ENCODE data around the gene QRICH1.

QRICH1 gene

DNA sequence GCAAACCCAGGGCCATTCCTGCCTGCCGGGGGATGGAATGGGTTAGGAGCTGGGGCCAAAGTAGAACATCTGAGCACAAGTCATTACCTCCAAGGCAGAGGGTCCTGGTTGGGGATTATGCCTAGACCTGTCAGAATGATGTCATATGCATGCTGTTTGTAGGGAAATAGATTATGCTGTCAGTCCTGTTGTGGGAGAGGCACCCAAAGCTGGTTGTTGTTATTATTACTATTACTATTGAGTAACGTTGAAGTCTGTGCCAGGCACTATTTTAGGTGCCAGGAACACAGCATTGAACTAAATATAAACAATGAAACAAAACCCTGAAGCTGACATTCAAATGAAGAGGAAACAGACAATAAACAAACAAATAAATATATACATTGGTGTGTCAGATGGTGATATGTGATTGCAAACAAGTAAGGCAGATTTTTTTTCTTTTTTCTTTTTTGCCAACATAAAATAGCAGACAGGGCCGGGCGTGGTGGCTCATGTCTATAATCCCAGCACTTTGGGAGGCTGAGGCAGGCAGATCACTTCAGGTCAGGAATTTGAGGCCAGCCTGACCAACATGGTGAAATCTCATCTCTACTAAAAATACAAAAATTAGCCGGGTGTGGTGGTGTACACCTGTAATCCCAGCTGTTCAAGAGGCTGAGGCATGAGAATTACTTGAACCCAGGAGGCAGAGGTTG lies 101.9 kb downstream of the QRICH1 start:
- TF ChIP-seq, protein P1, sequence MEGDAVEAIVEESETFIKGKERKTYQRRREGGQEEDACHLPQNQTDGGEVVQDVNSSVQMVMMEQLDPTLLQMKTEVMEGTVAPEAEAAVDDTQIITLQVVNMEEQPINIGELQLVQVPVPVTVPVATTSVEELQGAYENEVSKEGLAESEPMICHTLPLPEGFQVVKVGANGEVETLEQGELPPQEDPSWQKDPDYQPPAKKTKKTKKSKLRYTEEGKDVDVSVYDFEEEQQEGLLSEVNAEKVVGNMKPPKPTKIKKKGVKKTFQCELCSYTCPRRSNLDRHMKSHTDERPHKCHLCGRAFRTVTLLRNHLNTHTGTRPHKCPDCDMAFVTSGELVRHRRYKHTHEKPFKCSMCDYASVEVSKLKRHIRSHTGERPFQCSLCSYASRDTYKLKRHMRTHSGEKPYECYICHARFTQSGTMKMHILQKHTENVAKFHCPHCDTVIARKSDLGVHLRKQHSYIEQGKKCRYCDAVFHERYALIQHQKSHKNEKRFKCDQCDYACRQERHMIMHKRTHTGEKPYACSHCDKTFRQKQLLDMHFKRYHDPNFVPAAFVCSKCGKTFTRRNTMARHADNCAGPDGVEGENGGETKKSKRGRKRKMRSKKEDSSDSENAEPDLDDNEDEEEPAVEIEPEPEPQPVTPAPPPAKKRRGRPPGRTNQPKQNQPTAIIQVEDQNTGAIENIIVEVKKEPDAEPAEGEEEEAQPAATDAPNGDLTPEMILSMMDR (IDR thresholded peaks at IDR 0.05; ENCODE audit: insufficient read depth, low read depth, low read length, missing control alignments): no peak
- no peak for DNase-seq (ENCODE audit: low read depth)
- H3K4me3 ChIP-seq (ENCODE audit: low read depth, low read length): peak overlapping the region; percentile 82; the same call in 1 of the 2 replicates

DNA sequence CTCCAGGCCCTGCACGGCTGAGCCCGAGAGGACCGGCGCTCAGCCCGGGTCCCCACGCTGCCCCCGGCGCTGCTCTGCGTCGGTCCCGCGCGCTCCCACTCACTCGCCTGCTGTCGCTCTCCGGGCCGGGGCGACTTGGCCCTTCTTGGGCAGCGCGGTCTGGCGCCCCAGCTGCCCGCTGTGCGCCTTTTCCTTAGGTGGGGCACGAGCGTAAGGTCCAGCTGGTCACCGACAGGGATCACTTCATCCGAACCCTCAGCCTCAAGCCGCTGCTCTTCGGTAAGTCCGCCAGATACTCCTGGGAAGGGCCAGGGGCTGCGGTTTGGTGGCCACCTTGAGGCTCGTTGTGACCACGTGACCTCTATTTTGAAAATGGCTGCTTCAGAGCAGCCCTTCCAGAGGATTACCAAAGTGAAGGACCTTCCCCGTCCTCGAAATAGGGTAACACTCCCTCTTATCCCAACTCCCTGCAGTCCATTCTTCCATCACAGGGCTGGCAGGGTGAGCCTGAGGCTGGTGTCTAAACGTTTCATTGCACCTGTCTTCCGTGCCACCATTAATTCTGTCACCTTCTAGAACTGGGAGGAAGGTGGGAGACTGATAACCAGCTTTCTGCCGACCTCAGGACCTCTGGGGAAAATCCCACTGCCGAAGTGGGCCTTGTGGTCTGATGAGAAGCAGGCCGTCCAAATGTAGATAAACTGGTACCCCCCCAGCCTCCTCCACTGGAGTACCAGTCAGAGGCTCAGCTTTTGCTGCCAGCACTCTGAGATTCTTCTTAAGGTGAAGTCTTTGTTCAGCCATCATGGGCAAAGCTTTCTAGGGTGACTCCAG lies 103.0 kb downstream of the QRICH1 start:
- TF ChIP-seq, protein P1 (IDR thresholded peaks at IDR 0.05; ENCODE audit: insufficient read depth, low read depth, low read length, missing control alignments): no peak
- DNase-seq (ENCODE audit: low read depth): peak; percentile 51
- H3K4me3 ChIP-seq (ENCODE audit: low read depth, low read length): peak overlapping the region; percentile 82

DNA sequence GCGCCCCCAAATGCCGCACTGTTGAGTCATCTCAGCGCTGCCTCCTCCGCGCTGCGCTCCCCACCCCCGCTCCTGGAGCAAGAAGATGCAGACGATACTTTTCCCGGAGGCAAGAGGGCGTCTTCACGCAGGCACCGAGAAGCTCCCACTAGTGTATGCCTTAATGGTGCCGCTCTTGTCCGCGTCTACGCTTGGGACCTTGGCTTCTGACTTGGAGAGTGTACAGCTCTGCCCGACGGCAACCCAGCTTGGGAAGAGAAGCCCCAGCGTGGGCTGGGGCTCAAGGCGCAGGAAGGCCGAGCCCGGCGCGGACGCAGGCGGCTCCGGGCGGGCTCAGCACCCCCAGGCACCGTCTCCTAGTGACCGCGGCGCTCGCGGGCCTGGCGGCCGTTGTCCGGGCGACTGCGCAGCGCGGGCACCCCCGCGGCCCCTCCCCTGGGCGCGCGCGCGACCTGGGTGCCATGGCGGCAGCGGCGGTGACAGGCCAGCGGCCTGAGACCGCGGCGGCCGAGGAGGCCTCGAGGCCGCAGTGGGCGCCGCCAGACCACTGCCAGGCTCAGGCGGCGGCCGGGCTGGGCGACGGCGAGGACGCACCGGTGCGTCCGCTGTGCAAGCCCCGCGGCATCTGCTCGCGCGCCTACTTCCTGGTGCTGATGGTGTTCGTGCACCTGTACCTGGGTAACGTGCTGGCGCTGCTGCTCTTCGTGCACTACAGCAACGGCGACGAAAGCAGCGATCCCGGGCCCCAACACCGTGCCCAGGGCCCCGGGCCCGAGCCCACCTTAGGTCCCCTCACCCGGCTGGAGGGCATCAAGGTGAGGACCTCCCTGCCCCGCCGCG lies 103.9 kb downstream of the QRICH1 start, which contains the start of gene P4HTM:
P4HTM (plus strand) TSS at position 446 of the 840 bp plus-strand sequence; CDS start at position 462, 16 bp downstream.
- peak; percentile 83 for DNase-seq (ENCODE audit: low read depth)
- H3K4me3 ChIP-seq (ENCODE audit: low read depth, low read length): peak within 1 kb of the TSS; percentile 82
- TF ChIP-seq, protein P1 (IDR thresholded peaks at IDR 0.05; ENCODE audit: insufficient read depth, low read depth, low read length, missing control alignments): peak; percentile 8

DNA sequence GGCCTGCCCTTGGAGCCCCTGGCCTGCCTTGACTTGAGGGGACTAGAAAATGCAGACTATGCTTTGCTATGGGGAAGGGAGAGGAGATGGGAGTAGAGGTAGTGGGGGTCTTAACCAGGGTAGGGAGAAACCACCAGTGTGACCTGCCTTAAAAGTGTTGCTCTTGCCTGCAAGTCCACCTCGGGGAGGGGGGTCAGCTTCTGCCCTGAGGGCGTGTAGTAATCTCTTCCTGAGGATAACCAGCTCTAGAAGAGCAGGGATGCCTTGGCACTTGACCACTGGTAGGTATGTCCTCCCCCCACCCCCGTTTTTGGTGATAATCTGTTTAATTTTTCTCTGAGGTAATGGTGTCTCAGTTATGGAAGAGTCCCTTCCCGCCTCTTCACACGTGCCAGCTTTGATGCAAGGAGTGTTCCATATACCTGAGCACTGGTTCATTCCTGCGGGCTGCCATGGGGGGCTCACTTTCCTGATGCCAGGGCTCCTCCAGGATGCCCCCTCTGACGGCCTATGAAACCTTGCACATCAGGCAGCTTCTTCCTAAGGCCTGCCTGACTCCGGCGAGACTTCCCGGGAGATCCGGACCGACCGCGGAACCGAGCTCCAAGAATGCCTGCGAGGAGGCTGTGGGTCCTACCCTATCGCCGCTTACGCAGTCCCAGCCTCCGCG lies 104.6 kb downstream of the QRICH1 start:
- TF ChIP-seq, protein P1 (IDR thresholded peaks at IDR 0.05; ENCODE audit: insufficient read depth, low read depth, low read length, missing control alignments): no peak
- H3K4me3 ChIP-seq (ENCODE audit: low read depth, low read length): peak overlapping the region; percentile 82
- DNase-seq (ENCODE audit: low read depth): no peak

DNA sequence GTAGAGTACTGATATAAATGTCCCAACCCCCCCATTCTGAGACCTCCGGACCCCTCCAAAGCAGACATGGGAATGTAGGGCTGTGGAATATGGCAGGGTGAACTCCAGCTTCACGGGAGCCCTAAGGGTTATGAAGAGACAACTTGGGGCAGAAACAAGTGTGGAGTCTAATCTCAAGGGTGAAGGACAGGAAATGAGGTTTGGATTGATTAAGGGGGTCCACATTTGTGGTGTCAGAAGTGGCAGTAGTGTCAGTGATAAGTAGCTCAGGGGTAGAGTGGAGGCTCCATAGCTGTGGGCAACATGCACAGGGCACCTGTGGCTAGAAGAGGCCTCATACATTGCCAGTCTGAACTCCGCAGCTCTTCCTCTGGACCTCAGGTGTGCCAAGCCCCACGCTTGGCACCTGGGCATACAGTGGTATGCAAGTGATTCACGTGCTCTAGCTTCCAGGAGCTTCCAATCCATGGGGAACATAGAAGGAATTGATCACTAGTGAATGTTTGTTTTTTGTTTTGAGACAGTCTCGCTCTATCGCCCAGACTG lies 108.0 kb downstream of the QRICH1 start:
- TF ChIP-seq, protein P1 (IDR thresholded peaks at IDR 0.05; ENCODE audit: insufficient read depth, low read depth, low read length, missing control alignments): no peak
- no peak for DNase-seq (ENCODE audit: low read depth)

DNA sequence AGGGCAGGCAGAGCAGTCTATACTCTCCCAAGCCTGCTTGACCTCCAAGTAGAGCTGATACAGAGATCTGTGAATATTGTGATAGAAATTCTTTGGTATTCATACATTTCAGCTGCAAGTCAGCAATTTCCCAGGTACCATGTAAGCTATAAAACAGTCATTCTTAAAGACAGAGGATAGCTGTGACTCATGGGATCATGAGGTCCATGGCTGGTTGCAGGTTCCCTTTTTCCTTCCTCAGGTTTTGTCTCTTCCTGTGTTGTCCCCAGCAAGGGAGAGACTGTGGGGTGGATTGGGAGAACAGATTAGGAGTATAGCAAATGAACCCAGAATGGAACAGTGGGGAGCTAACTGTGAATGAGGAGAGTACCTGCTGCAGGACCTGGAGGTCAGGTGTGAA lies 109.2 kb downstream of the QRICH1 start:
- no peak overlapping the region for H3K4me3 ChIP-seq (ENCODE audit: low read depth, low read length)
- TF ChIP-seq, protein P1 (IDR thresholded peaks at IDR 0.05; ENCODE audit: insufficient read depth, low read depth, low read length, missing control alignments): no peak
- DNase-seq (ENCODE audit: low read depth): no peak

More for the DNA sequence above, 108.0 kb downstream of the QRICH1 start:
- no peak overlapping the region for H3K4me3 ChIP-seq (ENCODE audit: low read depth, low read length)

All from GM12865 (cell line).